GM18498 (cell line): ENCODE measurements around the gene TMEM234.

ENCODE experiments used
- ATAC-seq: cut with Tn5 transposase; IDR thresholded peaks from one replicate; pipeline ENCODE4 v1.9.1; 2021; ENCODE audit warnings: mild to moderate bottlenecking, moderate library complexity; ENCODE audit not compliant: unreplicated experiment

TMEM234 gene

DNA sequence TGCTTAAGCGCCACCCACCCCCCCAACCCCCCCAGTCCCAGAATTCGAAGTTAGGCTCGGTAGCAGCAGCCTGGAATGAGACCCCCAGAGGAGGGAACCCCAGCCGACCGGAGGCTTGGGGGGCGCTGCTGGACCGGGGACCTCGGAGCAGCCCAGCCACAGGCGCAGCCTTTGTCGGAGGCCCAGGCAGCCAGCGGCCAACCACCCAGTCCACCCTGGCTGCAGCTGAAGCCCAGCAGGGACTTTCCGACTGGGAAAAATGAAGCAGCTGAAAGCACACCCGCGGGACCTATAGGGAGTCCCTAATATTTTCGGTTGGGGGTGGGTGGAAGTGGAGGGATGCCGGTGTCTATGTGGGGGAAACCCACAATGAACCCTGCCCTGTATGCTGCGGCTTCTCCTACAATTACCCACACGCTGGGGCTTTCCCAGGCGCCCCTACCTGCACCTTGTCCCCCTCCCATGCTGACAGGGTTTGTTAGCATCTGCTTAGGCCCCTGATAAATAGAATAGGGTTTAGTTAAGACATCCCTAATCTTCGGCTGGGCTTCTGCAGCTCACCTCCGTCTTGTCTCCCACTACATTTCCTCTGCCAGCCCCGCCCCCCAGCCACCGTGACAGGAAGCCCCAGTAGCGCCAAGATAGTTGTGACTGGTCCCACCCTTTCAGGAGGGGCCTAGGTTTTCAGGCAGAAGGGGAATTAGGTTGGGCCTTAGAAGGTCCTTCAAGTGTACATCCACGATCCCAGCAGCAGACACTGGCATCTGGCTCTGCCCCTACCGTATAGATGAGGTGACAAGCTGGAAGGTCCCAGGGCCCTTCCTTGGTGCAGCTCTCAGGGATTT lies 20.9 kb downstream of the TMEM234 start:
- no peak for ATAC-seq

DNA sequence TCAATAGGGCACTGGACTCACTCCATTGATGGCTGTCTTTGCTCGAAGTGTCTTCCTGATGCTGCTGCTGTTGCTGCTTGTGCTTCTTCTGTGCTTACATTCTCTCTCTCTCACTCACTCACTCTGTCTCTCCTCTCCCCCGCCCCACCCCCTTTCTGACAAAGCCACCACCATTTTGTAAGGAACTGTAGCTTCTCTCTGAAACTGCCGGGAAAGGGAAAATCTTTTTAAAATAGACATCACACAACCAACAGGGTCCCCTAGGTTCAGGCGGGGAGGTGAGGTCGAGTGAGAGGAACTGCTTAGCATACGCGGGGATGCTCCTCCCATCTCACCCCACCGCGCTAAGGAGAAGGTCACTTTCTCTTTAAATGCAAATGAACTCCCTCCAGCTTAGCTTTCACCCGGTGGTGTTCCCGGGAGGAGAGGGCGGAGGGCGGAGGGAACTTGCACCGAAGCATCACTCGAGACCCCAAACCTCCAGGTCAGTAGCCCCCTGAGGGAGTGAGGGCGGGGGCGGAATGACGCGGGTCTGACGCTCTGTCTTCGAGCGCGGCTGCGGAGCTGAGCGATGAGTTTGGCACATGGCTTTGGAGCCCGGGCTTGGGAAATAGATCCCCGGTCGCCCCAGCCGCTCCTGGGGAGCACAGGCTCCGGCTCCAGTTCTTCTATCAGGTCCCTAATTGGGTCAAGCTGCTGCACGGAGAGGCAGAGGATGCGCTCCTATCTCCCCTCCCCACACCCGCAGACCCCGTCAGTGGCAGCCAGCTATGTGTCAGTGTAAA lies 21.7 kb downstream of the TMEM234 start, which contains the start of gene CCDC28B:
Gene CCDC28B (plus strand): TSS at position 370 of the 785 bp plus-strand sequence. CDS start 1,341 bp downstream, outside the sequence.
- peak; percentile 37 for ATAC-seq

DNA sequence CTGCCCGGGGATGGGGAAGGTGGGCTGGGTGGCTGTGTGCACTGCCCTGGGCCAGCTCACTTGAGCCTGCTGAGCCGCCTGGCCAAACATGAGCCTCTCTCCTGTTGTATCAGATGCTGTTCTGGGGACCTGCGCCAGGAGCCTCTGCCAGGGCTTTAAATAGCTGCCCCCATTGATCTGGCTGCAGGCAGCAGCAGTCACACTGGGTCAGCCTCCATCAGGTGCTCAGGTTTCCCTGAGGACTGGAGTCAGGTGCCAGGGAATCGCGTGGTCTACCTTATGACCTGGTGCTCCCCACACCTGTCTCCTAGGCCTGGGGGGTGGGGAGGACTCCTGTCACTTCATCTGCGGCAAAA lies 22.5 kb downstream of the TMEM234 start:
- no peak for ATAC-seq

DNA sequence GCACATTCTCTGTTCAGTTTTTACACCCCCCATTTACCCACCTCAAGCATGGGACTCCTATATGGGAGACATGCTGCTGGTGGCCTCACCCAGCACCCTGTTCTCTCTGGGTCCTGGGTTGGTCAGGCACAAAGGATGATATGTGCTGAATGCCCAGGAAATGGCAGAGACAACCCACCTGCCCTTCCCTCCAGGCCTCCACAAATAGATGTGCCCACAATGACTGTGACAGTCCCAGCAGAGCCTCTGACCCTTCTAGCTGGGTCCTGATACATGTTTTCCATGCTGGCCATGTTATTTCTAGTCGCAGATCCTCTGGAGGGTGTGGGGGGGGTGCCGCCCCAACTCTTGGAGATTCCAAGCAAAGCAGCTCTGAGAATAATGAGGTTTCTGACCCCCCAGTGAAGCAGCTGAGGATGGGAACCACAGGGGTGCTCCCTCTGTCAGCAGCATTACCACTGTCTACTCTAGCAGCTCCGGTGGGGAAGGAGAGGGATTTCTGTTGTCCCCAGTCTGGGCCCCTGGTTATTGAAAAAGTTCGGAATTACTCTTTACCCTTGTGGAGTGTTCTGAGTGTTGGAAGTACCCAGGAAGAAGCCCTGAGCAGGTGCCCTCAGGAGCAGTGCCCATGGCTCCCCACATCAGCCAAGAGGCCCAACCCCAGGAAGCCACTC lies 23.0 kb downstream of the TMEM234 start:
- ATAC-seq, result no peak

DNA sequence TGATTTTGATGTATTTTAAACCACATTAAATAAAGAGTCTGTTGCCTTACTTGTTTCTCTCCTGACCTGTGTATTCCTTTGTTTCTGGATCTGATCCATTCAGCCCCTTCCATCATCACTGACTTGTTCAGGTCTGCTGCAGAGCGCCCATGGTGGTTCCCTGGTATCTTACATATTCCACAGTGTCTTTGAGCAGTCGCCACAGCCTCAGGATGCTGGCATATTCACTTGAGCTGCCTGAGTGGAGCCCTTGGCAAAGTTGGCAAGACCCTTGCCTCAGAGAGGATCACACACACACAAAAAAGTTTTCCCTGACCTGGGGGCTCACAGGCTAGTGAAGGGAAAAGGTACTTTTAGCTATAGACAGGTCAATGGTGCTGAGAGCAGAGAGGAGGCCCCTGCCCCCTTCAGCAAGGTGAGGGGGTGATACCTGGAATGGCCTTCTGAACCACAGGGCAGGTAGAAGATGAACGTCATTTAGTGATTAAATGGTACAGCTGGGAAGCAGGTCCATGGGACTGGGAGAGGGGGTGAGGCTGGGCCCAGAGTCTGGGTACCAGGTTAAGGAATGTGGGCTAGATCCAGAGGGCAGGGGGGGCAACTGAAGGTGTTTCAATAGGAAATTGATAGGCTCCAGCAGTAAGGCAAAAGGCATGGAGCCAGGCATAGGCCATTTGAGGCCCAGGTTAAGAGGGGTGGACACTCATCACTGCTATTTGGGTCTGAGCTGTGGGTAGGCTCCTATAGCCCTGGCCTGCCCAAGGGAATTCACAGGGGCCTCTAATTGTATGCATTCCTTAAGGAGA lies 23.7 kb downstream of the TMEM234 start:
- no peak for ATAC-seq

DNA sequence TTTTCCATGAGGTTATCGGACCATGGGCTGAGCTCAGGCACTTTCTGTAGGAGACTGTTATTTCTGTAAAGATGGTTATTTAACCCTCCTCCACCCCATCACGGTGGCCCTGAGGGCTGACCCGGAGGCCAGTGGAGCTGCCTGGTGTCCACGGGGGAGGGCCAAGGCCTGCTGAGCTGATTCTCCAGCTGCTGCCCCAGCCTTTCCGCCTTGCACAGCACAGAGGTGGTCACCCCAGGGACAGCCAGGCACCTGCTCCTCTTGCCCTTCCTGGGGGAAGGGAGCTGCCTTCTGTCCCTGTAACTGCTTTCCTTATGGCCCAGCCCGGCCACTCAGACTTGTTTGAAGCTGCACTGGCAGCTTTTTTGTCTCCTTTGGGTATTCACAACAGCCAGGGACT lies 24.3 kb downstream of the TMEM234 start:
- no peak for ATAC-seq

DNA sequence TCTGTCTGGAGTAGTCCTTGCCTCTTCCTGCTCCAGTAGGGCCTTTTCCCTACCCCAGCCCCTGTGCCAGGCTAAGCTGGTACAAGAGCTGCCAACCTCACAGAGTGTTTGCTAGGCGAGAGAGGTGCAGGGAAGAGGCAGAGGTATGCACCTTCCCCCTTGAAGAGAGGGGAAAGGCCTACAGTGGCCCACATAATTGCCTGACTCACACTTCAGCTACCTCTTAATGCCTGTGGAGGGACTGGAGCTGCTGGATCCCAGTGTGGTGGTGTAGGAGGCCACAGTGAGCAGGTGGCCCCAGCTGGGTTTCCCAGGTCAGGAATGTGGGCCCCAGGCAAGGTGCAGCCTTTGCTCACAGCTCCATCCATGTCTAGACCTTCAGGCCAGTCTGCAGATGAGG lies 25.1 kb downstream of the TMEM234 start:
- no peak for ATAC-seq

DNA sequence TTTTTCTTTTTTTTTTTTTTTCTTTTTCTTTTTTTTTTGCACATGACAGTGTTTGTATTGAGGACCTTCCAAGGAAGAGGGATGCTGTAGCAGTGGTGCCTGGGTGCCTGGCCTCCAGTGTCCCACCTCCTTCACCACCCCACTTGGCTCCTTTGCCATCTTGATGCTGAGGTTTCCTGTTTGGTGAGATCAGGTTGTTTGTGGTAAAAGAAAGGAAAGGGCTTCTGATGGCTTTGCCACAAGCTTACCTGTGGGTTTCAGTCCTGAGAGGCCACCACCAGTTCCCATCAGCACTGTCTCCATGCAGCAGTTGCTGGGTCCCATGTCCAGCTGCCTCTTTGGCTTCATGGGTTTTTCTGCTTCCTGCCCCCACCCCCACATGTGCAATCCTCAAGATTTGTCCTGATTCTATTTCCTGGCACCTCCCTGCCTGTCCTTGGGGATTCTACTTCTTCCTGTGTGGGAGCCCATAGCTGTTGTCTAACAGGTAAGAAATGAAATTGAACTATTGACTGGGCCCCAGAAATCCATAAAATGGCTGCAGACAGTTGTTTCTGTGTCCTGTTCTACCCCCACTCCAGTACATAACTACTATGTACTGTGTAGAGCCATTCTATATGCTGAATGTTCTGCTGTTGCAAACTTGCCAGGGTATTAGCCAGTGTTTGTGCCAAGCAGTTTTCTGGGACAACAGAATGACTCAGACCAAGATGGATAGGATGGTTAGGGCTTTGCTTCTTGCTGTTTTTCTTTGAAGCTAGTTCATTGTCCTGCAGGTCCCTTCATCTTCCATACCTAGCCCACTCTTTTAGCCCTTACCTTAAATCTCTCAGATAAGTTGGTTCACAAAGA lies 26.0 kb downstream of the TMEM234 start:
- no peak for ATAC-seq

DNA sequence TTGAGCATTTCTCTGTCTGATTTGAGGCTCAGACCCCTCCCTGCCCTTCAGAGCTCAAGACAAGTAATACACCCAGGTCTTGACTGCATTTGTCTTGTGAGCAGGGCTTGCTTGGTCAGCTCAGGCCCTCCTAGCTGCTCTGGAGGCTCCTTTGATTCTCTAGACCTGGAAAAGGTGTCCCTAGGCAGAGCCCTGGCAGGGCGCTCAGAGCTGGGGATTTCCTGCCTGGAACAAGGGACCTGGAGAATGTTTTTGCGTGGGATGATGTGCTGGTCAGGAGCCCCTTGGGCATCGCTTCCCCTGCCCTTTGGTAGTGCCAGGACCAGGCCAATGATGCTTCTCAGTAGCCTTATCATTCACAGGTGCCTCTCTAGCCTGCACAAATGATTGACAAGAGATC lies 26.6 kb downstream of the TMEM234 start:
- ATAC-seq, result no peak

DNA sequence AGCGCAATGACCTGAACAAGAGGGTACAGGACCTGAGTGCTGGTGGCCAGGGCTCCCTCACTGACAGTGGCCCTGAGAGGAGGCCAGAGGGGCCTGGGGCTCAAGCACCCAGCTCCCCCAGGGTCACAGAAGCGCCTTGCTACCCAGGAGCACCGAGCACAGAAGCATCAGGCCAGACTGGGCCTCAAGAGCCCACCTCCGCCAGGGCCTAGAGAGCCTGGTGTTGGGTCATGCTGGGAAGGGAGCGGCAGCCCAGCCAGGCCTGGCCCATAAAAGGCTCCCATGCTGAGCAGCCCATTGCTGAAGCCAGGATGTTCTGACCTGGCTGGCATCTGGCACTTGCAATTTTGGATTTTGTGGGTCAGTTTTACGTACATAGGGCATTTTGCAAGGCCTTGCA lies 27.2 kb downstream of the TMEM234 start:
- ATAC-seq, result no peak

DNA sequence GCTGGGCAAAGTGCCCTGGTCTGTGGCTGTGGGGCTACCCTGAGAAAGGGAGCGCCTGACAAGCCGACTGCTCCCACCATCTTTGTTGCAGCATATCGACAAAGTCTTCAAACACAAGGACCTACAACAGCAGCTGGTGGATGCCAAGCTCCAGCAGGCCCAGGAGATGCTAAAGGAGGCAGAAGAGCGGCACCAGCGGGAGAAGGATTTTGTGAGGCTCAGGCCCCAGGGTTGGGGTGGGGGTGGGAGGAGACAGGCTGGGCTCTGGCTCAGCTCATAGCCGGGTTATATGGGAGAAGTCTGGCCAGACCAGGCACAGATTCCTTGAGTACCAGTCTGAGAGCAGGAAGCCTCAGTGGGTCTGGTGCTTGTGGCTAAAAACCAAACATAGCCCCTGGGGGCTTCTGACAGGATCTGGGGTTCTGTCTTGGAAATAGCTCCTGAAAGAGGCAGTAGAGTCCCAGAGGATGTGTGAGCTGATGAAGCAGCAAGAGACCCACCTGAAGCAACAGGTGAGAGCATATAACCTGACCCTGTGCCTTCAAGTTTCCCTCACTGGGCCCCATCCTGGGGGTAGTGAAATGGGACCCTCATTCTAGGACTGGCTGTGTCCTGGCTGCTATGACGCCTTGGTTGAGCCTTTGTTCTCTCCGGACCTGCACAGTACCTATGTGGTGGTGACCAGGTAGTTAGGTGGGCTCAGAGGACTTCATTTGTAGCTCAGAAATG lies 29.8 kb downstream of the TMEM234 start:
- ATAC-seq, result no peak

DNA sequence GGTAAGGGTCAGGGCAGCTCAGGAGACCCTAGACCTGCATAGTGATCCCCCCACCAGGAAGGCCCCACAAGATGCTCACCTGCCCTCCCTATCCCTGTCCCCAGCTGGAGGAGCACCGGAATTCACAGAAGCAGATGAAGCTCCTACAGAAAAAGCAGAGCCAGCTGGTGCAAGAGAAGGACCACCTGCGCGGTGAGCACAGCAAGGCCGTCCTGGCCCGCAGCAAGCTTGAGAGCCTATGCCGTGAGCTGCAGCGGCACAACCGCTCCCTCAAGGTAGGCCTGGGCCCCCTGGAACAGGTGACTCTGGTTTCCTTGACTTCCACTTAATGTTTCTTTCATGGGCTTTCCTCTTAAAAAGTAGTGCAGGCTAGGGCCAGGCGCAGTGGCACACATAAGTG lies 34.3 kb downstream of the TMEM234 start:
- no peak for ATAC-seq

DNA sequence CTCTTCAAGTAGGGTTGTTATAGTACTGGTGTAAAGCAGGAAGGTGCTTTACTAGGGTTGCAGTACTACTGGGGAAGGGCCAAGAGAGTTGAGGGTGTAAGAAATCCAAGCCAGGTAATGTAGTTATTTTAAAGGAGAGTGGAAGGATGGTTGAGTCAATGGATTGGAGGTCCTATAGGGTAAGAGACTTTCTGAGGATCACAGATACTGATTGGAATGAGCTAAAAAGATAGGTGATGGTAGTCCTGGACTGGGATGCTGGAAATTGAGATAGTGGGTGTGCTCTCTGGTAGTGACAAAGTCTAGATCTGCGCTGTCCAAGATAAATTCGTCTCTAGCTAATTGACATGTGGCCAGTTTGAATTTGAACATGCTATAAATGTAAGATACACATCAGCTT lies 35.7 kb downstream of the TMEM234 start:
- no peak for ATAC-seq

DNA sequence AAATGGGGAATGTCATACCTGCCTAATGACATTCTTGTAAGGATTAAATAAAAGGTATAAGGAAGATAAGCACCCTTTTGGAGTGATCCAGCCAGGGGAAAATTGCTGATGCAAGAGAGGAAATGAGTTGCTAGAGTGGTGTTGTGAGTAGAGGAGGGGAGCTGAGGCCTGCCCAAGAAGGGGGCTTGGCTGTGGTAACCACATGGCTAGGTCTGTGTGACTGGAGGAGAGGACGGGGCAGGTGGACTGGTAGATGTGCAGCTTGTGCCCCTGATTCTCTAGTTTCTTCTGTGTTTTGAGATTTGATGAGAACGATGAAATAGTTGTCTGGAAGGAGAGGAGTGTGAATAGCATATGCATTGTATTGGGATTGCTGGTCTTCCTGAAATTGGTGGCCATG lies 36.1 kb downstream of the TMEM234 start:
- ATAC-seq, result no peak

DNA sequence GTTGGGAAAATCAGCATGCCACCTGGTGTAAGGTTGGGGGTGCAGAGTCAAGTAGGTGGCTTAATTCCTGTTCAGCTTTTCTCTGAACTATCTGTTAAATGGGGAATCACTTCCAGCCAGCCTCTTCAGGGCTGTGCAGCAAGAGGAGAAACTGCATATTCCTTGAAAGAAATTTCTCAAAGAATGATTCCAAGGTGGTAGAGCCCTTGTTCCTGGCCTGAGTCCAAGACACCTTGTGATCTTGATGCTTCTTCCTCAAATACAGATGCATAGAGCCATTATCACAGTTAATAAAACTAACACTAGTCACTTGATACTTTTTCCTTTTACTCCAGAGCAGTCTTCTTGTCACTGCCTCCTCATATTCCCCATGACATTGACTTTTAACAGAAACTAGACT lies 37.5 kb downstream of the TMEM234 start:
- no peak for ATAC-seq

DNA sequence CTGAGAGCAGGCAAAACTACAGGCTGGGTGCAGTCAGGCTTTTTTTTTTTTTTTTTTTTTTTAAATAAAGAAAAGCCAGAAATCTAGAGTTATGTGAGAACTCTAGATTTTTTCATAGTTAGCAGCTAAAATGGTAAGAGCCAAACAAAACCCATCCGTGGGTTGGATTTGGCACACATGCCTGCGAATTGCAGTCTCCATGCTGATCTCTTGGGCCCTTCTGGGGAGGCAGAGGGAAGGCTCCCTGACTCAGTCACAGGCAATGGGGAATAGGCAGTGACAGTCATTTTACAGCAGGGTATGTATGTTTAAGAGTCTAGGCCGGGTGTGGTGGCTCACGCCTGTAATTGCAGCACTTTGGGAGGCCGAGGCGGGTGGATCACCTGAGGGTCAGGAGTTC lies 40.1 kb downstream of the TMEM234 start:
- no peak for ATAC-seq

DNA sequence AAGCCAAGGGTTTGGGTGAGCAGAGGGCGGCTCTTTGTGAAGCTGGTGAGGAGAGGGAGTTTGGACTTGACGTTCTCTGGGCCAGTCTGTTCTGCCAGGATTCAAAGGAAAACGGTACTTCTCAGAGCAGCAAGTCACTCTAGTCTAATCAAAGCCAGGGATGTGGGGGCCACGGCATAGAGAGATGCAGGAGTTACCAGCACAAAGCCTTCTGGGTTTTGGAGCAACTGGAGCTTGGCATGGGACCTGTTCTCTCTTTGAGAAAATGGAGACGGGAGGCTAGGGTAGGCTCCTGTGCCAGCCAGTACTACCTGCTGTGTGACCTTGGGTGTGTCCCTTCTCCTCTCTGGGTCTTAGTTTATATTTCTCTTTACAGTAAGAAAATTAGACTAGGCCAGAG lies 40.6 kb downstream of the TMEM234 start:
- no peak for ATAC-seq

DNA sequence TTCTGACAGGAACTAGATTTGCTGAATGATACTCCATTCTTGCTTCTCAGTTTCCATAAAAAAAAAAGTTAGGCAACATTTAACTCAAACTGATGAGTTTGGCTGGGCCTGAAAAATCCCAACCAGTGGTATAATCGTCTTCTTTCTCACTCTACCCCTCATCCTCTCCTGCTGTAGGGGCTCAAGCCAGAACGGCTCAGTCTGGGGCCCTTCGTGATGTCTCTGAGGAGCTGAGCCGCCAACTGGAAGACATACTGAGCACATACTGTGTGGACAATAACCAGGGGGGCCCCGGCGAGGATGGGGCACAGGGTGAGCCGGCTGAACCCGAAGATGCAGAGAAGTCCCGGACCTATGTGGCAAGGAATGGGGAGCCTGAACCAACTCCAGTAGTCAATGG lies 41.1 kb downstream of the TMEM234 start:
- ATAC-seq, result no peak
